T47D (cell line): Measurements from ENCODE around the gene ADAMTSL3.
"Not testable (repeated sequence)": the region's sequence is repeated elsewhere in the genome, so short reads cannot be mapped to it uniquely, and the experiment has no call there.

Experiments used
- DNase-seq, 2 experiments: peaks; one replicate each; pipeline versions ENCODE4 v3.0.0 to v3.0.0-alpha.2; 2011 to 2012; ENCODE audit warnings: low read depth in 1 of 2, low spot score in 1 of 2
- JUND ChIP-seq: IDR thresholded peaks from 2 replicates; pipeline ENCODE4 v1.6.1; 2012; ENCODE audit warnings: low read depth
- in situ Hi-C: cut with HindIII; loops from 2 replicates; pipeline ENCODE4 v1.10.0; 2016; ENCODE audit warnings: low sequenced_read_pairs, low pct_unique_long_range_greater_than_20kb

ADAMTSL3 gene

DNA sequence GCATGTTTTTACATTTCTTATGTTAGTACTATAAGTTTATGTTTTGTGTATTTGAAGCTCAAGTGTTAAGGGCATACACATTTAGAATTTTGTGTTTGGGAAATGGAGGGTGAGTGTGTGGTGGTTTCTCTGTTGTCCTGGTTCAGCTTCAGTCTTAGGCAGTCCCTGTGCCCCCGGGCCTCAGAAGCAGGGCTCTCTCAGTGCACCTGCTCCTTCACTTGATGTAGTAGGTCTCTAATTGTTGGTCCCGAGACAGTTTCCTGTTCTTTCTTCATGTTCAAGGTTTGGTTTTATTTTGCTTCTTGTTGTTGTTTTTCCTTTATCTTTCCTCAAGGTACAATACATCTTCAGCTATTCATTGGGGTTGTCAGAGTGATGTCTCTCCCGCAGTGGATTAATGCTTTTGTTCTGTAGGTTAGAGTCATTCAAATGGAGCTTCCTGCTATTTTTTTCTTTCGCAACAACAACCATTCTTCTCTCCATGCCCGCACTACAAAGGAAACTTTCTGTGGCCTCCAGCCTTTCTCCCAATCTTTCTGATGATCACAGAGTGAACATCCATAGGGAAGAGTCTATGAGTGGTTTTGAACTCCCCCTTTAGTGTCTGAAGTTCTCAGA is 403.9 kb downstream of the ADAMTSL3 start:
- in situ Hi-C loops: no loop called here
- no peak for DNase-seq
- TF ChIP-seq JUND: no peak

DNA sequence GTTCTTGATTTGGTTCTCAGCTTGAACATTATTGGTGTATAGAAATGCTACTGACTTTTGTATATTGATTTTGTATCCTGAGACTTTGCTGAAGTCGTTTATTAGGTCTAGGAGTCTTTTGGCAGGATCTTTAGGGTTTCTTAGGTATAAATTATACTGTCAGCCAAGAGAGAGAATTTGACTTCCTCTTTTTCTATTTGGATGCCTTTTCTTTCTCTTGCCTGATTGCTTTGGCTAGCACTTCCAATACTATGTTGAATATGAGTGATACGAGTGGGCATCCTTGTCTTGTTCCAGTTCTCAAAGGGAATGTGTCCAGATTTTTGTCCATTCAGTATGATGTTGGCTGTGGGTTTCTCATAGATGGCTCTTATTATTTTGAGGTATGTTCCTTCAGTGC is 409.8 kb downstream of the ADAMTSL3 start:
- in situ Hi-C loops, DNase-seq: not testable (repeated sequence)

- in situ Hi-C loops: not testable (repeated sequence)
Observed at GRCh38 chr15:84068674-84069073, 414.8 kb downstream of the ADAMTSL3 start.

GRCh38 chr15:84078038-84078437 is 424.1 kb downstream of the ADAMTSL3 start:
- in situ Hi-C loops: not testable (repeated sequence)

More at GRCh38 chr15:84068674-84069073, 414.8 kb downstream of the ADAMTSL3 start:
- peak in 1 of 2 experiments; percentile 2 for DNase-seq

DNA sequence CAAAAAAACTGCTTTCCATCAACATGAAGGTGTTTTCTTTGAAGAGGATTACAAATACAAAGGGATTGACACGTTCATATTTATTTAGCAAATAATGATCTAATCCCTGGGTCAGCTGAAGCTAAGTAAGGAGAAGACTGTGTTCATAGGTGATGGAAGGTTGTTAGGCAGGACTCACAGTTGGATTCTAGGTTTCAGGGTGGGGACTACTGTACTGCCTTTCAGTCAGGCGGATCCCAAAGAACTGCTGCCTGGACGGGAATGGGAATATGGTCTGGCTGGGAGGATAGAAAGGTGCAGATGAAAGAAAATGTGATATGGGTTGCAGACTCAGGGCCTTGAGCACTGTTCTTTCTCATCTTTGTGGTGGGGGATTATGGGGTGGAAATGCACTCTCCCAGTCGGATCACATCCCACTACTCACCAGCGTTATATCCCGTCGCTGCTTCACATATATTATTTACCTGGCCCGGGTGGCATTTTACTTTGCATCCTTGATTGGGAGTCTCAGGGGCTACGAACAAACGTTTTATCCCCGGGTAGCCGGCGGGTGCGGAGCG is 425.5 kb downstream of the ADAMTSL3 start:
- in situ Hi-C loops: not testable (repeated sequence)

More at GRCh38 chr15:84078038-84078437, 424.1 kb downstream of the ADAMTSL3 start:
- not testable (repeated sequence) for DNase-seq

DNA sequence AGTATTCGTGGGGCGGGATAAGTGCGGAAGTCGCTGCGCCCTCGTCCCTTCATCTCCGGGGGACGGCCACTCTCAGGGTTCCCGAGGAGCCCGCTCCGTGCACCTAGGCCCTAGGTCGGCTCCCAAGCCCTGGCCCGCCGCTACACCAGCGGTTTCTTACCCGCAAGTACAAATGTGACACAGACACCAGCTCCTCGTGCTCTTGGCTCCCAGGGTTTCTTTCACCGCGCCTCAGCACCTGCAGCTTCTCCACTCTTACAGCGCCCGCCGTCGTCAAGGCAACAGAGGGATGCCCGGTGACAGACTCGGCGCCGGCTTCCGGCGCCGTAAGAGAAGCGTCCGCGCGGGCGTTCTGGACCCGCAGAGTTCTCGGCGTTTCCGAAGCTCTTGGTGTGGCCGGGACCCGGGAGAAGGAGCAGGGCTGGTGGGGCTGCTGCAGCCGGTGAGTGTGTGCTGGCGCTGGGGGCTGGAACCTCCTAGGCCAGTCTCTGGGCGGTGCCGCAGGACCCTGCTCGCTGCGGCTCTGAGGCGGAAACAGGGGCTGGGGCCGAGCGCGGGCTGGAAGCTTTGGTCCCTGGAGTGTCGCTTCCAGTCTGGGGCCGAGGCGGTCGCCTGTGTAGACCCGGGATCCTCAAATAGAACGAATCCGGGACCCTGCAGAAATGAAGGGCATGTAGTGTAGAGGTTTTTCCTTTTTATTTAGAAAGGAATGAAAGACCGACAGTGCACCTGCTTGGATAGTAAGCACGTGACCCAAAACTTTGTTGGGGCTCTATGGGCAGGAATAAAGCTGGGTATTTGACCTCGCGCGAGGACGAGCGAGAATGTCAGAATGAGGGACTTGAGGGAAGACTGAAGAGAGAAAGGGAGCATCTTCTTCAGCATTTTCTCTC is 426.2 kb downstream of the ADAMTSL3 start:
- no peak for DNase-seq
- no peak for TF ChIP-seq JUND
- in situ Hi-C loops: no loop called here

More for the DNA sequence above, 425.5 kb downstream of the ADAMTSL3 start:
- peak in 1 of 2 experiments; percentile 4 for DNase-seq

DNA sequence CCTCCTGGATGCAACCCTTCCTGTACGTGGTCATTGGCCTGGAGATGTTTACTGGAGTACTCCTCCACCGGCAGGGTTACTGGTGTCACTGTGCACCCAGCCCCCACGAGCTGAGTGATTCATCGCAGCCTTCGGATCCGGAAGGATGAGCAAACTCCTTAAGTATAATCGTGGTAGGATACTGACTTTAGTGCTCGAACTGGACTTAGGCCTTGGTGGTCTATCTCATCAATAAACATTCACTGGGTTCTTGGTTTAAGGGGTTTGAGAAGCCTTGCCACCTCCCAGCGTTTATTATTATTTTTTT is 426.8 kb downstream of the ADAMTSL3 start:
- DNase-seq, in situ Hi-C loops: not testable (repeated sequence)

- in situ Hi-C loops: no loop called here
- TF ChIP-seq JUND: no peak
- DNase-seq: no peak
Observed at GRCh38 chr15:84081391-84082168, 427.7 kb downstream of the ADAMTSL3 start.

- in situ Hi-C loops: no loop called here
- no peak for TF ChIP-seq JUND
- no peak for DNase-seq
Observed at GRCh38 chr15:84082739-84083138, 428.8 kb downstream of the ADAMTSL3 start.

DNA sequence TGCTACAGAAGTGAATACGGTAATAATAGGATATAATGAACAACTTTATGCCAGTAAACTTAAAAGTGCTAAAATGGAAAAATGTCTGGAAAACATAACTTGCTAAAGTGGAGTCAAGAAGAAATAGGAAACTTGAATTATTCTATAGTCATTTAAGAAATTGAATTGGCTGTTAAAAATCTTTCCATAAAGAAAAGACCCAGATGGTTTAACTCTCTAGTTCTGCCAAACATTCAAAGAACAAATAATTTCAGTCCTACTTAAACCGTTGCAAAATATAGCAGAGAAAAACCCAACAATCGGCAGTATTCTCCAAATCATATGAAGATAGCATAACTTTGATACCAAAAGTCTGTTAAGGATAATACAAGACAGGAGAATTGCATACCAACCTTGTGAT is 432.1 kb downstream of the ADAMTSL3 start:
- DNase-seq, in situ Hi-C loops: not testable (repeated sequence)
